Hepatocyte (in vitro differentiated cells): ENCODE measurements around the gene ADCYAP1. TPM values are rescaled to one million over a fixed set of nuclear protein-coding genes. Genes with fewer than 3 reads are reported as not detected.

Experiments used
- DNase-seq: peaks from one replicate; pipeline ENCODE4 v3.0.0-alpha.2; 2016; ENCODE audit warnings: low spot score
- H2AFZ ChIP-seq: fragments of 200-600 bp; sonication (generic); 2 replicates; pipeline ENCODE4 v1.6.0; 2016; ENCODE audit warnings: antibody characterized with exemption, mild to moderate bottlenecking
- H3K27ac ChIP-seq: fragments of 200-600 bp; sonication (generic); 2 replicates; pipeline ENCODE4 v1.5.1; 2016; ENCODE audit warnings: mild to moderate bottlenecking
- H3K27me3 ChIP-seq: fragments of 200-600 bp; sonication (generic); 2 replicates; pipeline ENCODE4 v1.6.1; 2016
- H3K36me3 ChIP-seq: fragments of 200-600 bp; sonication (generic); replicated peaks from 2 replicates; pipeline ENCODE4 v1.5.1; 2016; ENCODE audit warnings: low read depth; ENCODE audit not compliant: insufficient read depth
- H3K4me1 ChIP-seq: fragments of 200-600 bp; sonication (generic); 2 replicates; pipeline ENCODE4 v1.5.1; 2016; ENCODE audit warnings: mild to moderate bottlenecking, moderate library complexity; ENCODE audit not compliant: insufficient read depth
- H3K4me2 ChIP-seq: fragments of 200-600 bp; sonication (generic); 2 replicates; pipeline ENCODE4 v1.6.0; 2016
- H3K4me3 ChIP-seq: fragments of 200-600 bp; sonication (generic); 2 replicates; pipeline ENCODE4 v1.5.1; 2016; ENCODE audit warnings: mild to moderate bottlenecking
- H3K79me2 ChIP-seq: fragments of 200-600 bp; sonication (generic); 2 replicates; pipeline ENCODE4 v1.6.0; 2017; ENCODE audit warnings: mild to moderate bottlenecking
- H3K9me2 ChIP-seq: fragments of 200-600 bp; sonication (generic); replicated peaks from 2 replicates; pipeline ENCODE4 v1.6.0; 2017; ENCODE audit warnings: mild to moderate bottlenecking; ENCODE audit not compliant: insufficient read depth
- H3K9me3 ChIP-seq: fragments of 200-600 bp; sonication (generic); 2 replicates; pipeline ENCODE4 v1.5.1; 2016; ENCODE audit warnings: low read depth, mild to moderate bottlenecking
- H4K20me1 ChIP-seq: fragments of 200-600 bp; sonication (generic); 2 replicates; pipeline ENCODE4 v1.6.0; 2016; ENCODE audit warnings: mild to moderate bottlenecking; ENCODE audit not compliant: insufficient read depth, poor library complexity, severe bottlenecking
- EZH2 ChIP-seq: fragments of 200-600 bp; sonication (generic); IDR thresholded peaks from 2 replicates; pipeline ENCODE4 v1.6.1; 2016; ENCODE audit warnings: antibody characterized with exemption, mild to moderate bottlenecking, borderline replicate concordance
- EZH2phosphoT487 ChIP-seq: fragments of 200-600 bp; sonication (generic); IDR thresholded peaks from one replicate; pipeline ENCODE4 v1.6.1; 2018; ENCODE audit warnings: antibody characterized with exemption, mild to moderate bottlenecking, low read depth, moderate library complexity; ENCODE audit not compliant: unreplicated experiment, severe bottlenecking
- WGBS: methylation state at CpG from one replicate; pipeline ENCODE4 v1.1.6; 2016; ENCODE audit warnings: low lambda C conversion rate; ENCODE audit errors: missing lambda C conversion rate; 5-methylcytosine and 5-hydroxymethylcytosine counted together
- polyA plus RNA-seq: library from polyadenylated mRNA; unstranded; fragments of >200 nt; fragmentation: Nextera tagmentation; extraction: Ambion mirVana; gene quantifications from 2 replicates; pipeline ENCODE4 v1.2.1, GENCODE V29; 2016
- total RNA-seq: library from RNA; depleted of rRNA; stranded (reverse); fragments of >200 nt; gene quantifications from 2 replicates; pipeline ENCODE4 v1.2.3, GENCODE V29; 2014
- TF ChIP-seq, protein P1 (sequence below): fragments of 200-600 bp; sonication (generic); IDR thresholded peaks from 2 replicates; pipeline ENCODE4 v1.5.1; 2016; ENCODE audit warnings: antibody characterized with exemption, mild to moderate bottlenecking; ENCODE audit not compliant: poor library complexity

Gene ADCYAP1
- total and polyA plus RNA-seq, 2 experiments from 2014 or later, result 0.31 to 0.40 TPM

- Histone ChIP-seq H3K4me2 (no peak overlapping the region), H3K79me2 (no peaks in the 10 kb centered on the region), H3K9me3 (no peaks in the 10 kb centered on the region), H3K9me2 (no peaks in the 10 kb centered on the region), H3K27ac (no peak overlapping the region), H2AFZ (no peak overlapping the region), H3K4me1 (peaks cover 3% of the 10 kb centered on the region), H3K27me3 (peaks cover 84% of the 10 kb centered on the region), H3K4me3 (no peak overlapping the region), H4K20me1 (no peaks in the 10 kb centered on the region), H3K36me3 (no peaks in the 10 kb centered on the region)
- TF ChIP-seq EZH2 (no peak), EZH2phosphoT487 (no peak)
- TF ChIP-seq, protein P1, sequence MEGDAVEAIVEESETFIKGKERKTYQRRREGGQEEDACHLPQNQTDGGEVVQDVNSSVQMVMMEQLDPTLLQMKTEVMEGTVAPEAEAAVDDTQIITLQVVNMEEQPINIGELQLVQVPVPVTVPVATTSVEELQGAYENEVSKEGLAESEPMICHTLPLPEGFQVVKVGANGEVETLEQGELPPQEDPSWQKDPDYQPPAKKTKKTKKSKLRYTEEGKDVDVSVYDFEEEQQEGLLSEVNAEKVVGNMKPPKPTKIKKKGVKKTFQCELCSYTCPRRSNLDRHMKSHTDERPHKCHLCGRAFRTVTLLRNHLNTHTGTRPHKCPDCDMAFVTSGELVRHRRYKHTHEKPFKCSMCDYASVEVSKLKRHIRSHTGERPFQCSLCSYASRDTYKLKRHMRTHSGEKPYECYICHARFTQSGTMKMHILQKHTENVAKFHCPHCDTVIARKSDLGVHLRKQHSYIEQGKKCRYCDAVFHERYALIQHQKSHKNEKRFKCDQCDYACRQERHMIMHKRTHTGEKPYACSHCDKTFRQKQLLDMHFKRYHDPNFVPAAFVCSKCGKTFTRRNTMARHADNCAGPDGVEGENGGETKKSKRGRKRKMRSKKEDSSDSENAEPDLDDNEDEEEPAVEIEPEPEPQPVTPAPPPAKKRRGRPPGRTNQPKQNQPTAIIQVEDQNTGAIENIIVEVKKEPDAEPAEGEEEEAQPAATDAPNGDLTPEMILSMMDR, result no peak
- DNase-seq, result no peak
Observed at GRCh38 chr18:901761-902160, 2.9 kb upstream of the ADCYAP1 start.

GRCh38 chr18:902229-902628, 2.4 kb upstream of the ADCYAP1 start:
- peaks cover 7% of the 10 kb centered on the region for H3K4me1 ChIP-seq
- WGBS, result 31% methylated on average over 9 of the region's 9 CpGs
- no peaks in the 10 kb centered on the region for H3K79me2 ChIP-seq

GRCh38 chr18:903701-904100, 970 bp upstream of the ADCYAP1 start:
- H3K4me1 ChIP-seq, result peaks cover 22% of the 10 kb centered on the region
- no peaks in the 10 kb centered on the region for H3K79me2 ChIP-seq
- no peak overlapping the region for H2AFZ ChIP-seq
- H3K27ac ChIP-seq, result no peak overlapping the region
- no peak overlapping the region for H3K4me2 ChIP-seq
- no peaks in the 10 kb centered on the region for H3K9me2 ChIP-seq
- peaks cover 96% of the 10 kb centered on the region for H3K27me3 ChIP-seq
- H3K9me3 ChIP-seq, result no peaks in the 10 kb centered on the region
- no peaks in the 10 kb centered on the region for H4K20me1 ChIP-seq
- H3K36me3 ChIP-seq, result no peaks in the 10 kb centered on the region
- H3K4me3 ChIP-seq, result no peak overlapping the region
- TF ChIP-seq EZH2, result peak; percentile 8
- no peak for TF ChIP-seq EZH2phosphoT487
- TF ChIP-seq, protein P1, result no peak
- DNase-seq, result peak; percentile 75
- WGBS, result 7% methylated on average over 11 of the region's 11 CpGs

More at GRCh38 chr18:902229-902628, 2.4 kb upstream of the ADCYAP1 start:
- Histone ChIP-seq H3K4me2 (no peak overlapping the region), H3K36me3 (no peaks in the 10 kb centered on the region), H3K27ac (no peak overlapping the region), H2AFZ (no peak overlapping the region), H3K4me3 (no peak overlapping the region), H4K20me1 (no peaks in the 10 kb centered on the region), H3K9me3 (no peaks in the 10 kb centered on the region), H3K9me2 (no peaks in the 10 kb centered on the region), H3K27me3 (peaks cover 89% of the 10 kb centered on the region)
- TF ChIP-seq, protein P1, result peak; percentile 46
- TF ChIP-seq EZH2, result no peak
- peak; percentile 23 for DNase-seq

- no peaks in the 10 kb centered on the region for H3K9me3 ChIP-seq
- H3K4me1 ChIP-seq, result peaks cover 30% of the 10 kb centered on the region
- no peaks in the 10 kb centered on the region for H4K20me1 ChIP-seq
- H3K79me2 ChIP-seq, result no peaks in the 10 kb centered on the region
- H3K27me3 ChIP-seq, result peaks cover 98% of the 10 kb centered on the region
- H3K9me2 ChIP-seq, result no peaks in the 10 kb centered on the region
- peak overlapping the region; percentile 98 for H3K4me2 ChIP-seq
- no peak overlapping the region for H2AFZ ChIP-seq
- no peak for DNase-seq
- TF ChIP-seq, protein P1, result no peak
- TF ChIP-seq EZH2, result peak; percentile 21
- no peak overlapping the region for H3K27ac ChIP-seq
- H3K36me3 ChIP-seq, result no peaks in the 10 kb centered on the region
- no peak overlapping the region for H3K4me3 ChIP-seq
- 6% methylated on average over 33 of the region's 33 CpGs for WGBS
Observed at GRCh38 chr18:905307-905947, 756 bp downstream of the ADCYAP1 start.
